GM21529 (cell line): ENCODE measurements around the gene DACH1.

Experiments used
- ATAC-seq: cut with Tn5 transposase; IDR thresholded peaks from one replicate; pipeline ENCODE4 v1.9.1; 2021; ENCODE audit not compliant: unreplicated experiment

Gene DACH1

DNA sequence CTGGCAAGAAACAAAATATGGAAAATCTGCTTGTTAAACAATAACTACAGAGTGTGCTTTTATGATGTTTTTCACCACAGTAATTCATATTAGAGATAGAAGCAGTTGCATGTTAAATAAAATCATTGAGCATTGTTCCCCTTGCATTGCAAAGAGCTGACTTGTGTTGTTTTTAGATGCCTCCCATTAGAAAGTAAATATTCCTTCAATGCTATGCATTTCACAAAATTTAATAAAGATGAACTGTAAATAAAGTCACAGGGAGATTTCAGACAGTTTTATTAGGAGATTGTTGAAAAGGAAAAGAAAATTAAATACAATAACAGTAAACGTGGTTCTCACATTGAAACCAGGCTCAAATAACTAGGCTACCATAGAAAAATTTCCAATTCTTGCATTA lies 429.3 kb downstream of the DACH1 start:
- ATAC-seq = no peak

DNA sequence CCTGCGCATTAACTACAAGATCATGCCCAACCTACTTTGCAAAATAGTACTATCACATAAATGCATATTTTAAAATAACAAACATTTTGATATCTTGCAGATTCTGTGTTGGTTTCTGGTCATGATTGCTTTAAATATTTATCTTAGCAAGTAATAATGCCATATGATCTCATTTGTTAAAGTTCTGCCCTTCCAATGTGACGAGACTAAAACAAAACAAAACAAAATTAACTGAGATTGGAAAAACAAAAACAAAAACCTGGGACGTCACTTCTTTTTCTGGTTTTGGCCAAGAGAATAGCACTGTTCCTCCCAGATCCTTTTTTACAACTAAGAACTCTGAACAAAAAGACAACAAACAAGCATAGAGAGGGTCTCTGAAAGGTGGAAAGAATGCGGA lies 436.3 kb downstream of the DACH1 start:
- no peak for ATAC-seq

DNA sequence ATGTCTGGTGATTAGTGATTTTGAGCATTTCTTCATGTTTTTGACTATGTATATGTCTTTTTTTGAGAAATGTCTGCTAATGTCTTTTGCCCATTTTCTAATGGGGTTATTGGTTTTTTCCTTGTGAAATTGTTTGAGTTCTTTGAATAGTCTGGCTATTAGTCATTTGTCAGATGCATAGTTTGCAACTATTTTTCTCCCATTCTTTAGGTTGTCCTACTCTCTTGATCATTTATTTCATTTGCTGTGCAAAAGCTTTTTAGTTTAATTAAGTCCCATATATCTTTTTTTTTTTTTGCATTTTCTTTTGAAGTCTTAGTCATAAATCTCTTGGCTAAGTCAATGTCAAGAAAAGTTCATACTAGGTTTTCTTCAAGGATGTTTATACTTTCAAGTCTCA lies 449.8 kb downstream of the DACH1 start:
- ATAC-seq = no peak

DNA sequence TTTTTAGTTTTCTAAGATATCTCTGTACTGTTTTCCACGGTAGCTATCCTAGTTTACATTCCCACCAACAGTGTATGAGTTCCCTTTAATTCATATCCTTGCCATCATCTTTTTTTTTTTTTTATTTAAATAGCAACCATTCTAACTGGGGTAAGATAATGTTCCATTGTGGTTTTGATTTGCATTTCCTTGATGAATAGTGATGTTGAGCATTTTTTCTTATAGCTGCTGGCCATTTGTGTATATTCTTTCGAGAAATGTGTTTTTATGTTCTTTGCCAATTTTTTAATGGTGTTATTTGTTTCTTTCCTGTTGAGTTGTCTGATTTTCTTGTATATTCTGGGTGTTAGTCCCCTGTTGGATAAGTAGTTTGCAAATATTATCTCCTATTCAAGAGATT lies 454.8 kb downstream of the DACH1 start:
- ATAC-seq = no peak

DNA sequence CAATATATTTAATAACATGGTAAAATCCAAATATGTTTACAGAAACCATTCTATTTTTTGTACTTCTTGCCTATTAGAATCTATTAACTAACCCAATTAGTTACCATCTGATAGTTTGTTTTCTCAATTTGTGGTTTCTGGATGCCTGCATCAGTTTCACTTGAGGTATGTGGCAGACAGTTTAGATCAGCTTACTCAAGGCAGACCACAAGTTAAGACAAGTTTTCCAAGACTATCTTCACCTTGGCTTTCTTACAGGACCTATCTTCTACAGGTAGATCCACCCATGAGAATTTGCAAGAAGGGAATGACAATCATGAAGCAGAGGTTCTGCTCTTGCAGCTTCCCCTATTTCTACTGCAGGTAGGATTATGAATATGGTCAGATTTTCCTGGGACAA lies 458.6 kb downstream of the DACH1 start:
- no peak for ATAC-seq

DNA sequence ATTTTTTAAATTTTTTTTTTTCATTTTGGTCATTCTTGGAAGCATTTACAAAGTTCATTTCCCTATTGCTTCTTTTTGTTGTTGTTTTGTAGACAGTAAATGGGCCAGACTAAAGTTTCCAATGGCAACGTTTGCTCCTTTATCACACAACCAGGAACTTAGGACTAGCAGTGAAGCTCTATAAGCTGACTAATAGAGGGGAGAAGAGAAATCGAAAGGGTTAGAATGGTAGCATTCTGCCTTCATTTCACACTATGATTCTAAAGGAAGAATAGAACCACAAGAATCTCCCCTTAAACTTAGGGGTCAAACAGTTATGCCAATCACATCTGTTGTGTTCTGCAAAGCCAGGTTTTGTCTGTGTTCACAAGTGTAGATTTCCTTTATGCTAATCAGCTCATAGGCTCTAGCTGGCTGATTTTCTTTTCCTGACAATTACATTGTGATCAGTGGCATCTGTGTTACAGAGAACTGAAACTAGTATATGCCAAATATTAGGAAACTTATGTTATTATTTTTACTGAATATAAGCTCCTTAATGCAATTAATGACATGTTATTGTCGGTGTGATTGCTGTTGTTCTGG lies 467.3 kb downstream of the DACH1 start:
- ATAC-seq = no peak

DNA sequence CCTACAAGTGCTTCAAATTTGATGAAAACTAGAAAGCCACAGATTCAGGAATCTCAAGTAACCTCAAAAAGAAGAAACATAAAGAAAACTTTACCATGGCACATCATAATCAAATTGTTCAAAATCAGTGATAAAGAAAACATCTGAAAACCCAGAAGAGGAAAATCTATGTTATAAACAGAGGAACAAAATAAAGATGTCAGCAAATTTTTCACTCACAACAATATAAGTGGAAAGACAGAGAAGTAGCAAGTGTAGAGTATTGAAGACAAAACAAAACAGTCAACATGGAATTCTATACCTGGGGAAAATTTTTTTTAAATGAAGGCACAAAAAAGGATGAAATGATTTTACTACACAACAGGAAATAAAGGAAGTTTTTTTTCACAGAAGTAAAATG lies 470.9 kb downstream of the DACH1 start:
- ATAC-seq = no peak

DNA sequence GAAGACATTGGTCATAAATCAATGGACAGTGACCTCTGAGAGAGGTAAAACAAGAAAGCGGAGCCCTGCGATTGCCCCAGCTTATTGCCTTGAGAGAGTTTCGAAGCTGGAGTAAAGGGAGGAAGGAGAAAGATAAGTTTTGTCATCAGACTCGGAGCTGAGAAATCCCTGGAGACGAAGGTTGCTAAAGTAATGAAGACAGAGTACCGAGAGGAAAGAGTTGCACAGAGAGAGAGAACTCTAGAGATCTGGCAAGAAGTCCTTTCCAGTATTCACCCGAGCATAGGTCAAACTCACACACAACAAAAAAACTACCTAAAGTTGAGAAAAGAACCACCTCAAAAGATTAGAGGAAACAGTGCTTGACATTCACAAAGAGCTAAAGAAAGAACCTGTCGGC lies 472.0 kb downstream of the DACH1 start:
- no peak for ATAC-seq

DNA sequence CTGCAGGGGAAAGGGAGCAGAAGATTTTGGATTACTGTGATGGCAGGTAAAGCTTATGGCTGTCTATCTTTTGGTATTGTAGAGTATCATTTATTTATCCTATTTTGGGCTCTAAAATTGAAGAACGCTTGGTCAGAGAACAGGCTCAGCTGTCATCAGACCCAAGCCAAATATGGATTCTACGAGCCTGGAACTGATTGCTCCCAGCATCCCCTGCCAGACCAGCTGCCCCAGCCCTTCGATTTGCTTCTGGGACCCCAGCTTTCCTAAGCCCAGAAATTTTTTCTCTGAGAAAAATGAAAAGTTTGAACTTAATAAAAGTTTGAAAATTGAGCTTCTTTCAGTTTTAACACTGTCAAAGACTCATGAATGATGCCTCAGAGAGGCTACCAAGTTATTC lies 472.8 kb downstream of the DACH1 start:
- ATAC-seq = no peak
